Muscle of leg (tissue), 11 donors: ENCODE measurements around the gene PCBP3. TPM values are rescaled to one million over a fixed set of nuclear protein-coding genes. Genes with fewer than 3 reads are reported as not detected.
A peak's percentile ranks its signal among the peaks of the same experiment; 100 is the strongest.

Experiments used
- DNase-seq: peaks from one replicate; pipeline ENCODE4 v3.0.0; 2013
- H3K27ac ChIP-seq: one replicate; pipeline ENCODE4 v1.5.1; 2013; ENCODE audit warnings: mild to moderate bottlenecking, low read length, control low read depth
- H3K27me3 ChIP-seq: one replicate; pipeline ENCODE4 v1.6.1; 2013; ENCODE audit warnings: low read length; ENCODE audit not compliant: control insufficient read depth, insufficient read depth
- H3K36me3 ChIP-seq: one replicate; pipeline ENCODE4 v1.6.1; 2013; ENCODE audit warnings: low read length; ENCODE audit not compliant: control insufficient read depth, insufficient read depth
- H3K4me1 ChIP-seq: one replicate; pipeline ENCODE4 v1.6.1; 2013; ENCODE audit warnings: low read length; ENCODE audit not compliant: control insufficient read depth, insufficient read depth
- H3K4me3 ChIP-seq: one replicate; pipeline ENCODE4 v1.5.1; 2013; ENCODE audit warnings: low read length, control low read depth
- H3K9me3 ChIP-seq: replicated peaks from 2 replicates; pipeline ENCODE4 v1.6.1; 2013; ENCODE audit warnings: low read depth, low read length; ENCODE audit not compliant: control insufficient read depth
- WGBS: methylation state at CpG from one replicate; pipeline ENCODE4 v1.1.5; 2013; ENCODE audit warnings: missing lambda C conversion rate; ENCODE audit not compliant: insufficient coverage; 5-methylcytosine and 5-hydroxymethylcytosine counted together
- polyA plus RNA-seq, 8 donors: library from polyadenylated mRNA; unstranded; fragments of 120-200 nt; gene quantifications; one replicate each; pipeline versions ENCODE4 v1.2.1 to v1.2.3, GENCODE V29; 2013; ENCODE audit warnings: inconsistent platforms in 1 of 8, low replicate concordance in 1 of 8; ENCODE audit not compliant: insufficient read length in 8 of 8, insufficient read depth in 1 of 8
- total RNA-seq: library from RNA; stranded (reverse); fragments of 120-200 nt; gene quantifications from one replicate; pipeline ENCODE4 v1.2.4, GENCODE V29; 2013

Gene PCBP3
- total and polyA plus RNA-seq, 9 donors, result 0.76 to 2.3 (median 1.2) TPM

DNA sequence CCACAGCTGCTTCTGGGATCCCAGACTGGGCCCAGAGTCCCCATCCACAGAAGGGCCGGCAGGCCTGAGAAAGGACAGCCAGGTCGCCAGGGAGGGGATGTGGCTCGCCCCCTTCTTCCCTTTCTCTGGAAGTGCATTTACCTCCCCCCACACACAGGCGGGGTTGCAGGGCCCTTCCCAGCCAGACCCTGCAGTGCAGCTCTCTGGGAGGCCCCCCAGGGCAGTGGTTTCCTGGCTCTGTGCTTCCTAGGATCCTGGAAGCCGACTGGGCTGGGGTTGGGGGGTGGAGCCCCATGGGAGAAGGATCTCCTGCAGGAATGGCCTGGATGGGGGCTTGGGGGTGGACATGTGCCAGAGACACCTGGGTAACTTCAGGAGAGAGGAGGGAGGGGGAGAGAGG is 333.9 kb downstream of the PCBP3 start:
- H3K9me3 ChIP-seq, result no peaks in the 10 kb centered on the region
- peak overlapping the region; percentile 89 for H3K27ac ChIP-seq
- no CpG with 5 or more reads among the region's 5 CpGs for WGBS
- H3K36me3 ChIP-seq, result no peaks in the 10 kb centered on the region
- H3K4me3 ChIP-seq, result no peak overlapping the region
- peak; percentile 78 for DNase-seq
- H3K4me1 ChIP-seq, result peaks cover 67% of the 10 kb centered on the region
- no peaks in the 10 kb centered on the region for H3K27me3 ChIP-seq

- WGBS, result 42% methylated on average over 16 of the region's 20 CpGs
These were observed 335.7 kb downstream of the PCBP3 start for GRCh38 chr21:45979141-45979631.

DNA sequence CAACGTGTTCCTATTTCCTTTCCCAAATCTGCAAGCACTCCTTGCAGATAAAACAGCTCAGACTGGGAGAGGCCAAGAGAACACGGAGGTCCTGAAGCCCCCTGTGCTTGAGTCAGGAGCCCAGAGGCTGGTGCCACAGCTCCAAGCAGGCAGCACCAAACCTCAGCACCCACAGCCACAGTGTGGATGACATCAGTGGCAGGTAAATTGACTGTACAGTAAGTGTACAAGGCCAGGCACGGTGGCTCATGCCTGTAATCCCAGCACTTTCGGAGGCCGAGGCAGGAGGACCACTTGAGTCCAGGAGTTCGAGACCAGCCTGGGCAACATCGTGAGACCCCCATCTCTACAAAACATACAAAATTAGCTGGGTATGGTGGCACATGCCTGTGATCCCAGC is 336.1 kb downstream of the PCBP3 start:
- H3K27me3 ChIP-seq, result no peaks in the 10 kb centered on the region
- peaks cover 59% of the 10 kb centered on the region for H3K4me1 ChIP-seq
- DNase-seq, result no peak
- no peaks in the 10 kb centered on the region for H3K9me3 ChIP-seq
- H3K36me3 ChIP-seq, result peaks cover 16% of the 10 kb centered on the region
- 74% methylated on average over 4 of the region's 7 CpGs for WGBS
- H3K27ac ChIP-seq, result peak overlapping the region; percentile 86
- no peak overlapping the region for H3K4me3 ChIP-seq

More at GRCh38 chr21:45979141-45979631, 335.7 kb downstream of the PCBP3 start:
- peak; percentile 68 for DNase-seq
- H3K4me3 ChIP-seq, result no peak overlapping the region
- peaks cover 64% of the 10 kb centered on the region for H3K4me1 ChIP-seq
- H3K27me3 ChIP-seq, result no peaks in the 10 kb centered on the region
- H3K27ac ChIP-seq, result peak overlapping the region; percentile 86
- peaks cover 12% of the 10 kb centered on the region for H3K36me3 ChIP-seq
- no peaks in the 10 kb centered on the region for H3K9me3 ChIP-seq

DNA sequence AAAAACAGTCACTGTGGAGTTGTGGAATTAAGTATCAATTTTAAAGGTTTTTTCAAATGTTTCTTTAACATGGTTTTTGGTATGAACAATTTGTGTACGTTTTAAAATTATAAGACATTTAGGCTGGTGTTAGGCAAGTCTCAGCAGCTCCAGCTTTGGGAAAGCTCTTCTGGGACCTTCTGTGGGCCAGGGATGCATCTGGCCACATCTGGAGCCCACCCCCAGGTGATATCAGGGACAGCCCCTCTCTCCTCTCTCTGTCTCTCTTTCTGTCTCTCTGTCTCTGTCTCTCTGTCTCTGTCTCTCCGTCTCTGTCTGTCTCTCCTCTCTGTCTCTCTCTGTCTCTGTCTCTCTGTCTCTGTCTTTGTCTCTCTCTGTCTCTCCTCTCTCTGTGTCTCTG is 336.7 kb downstream of the PCBP3 start:
- 56% methylated on average over 2 of the region's 2 CpGs for WGBS
- Histone ChIP-seq H3K4me3 (no peak overlapping the region), H3K27ac (peak overlapping the region; percentile 87), H3K4me1 (peaks cover 53% of the 10 kb centered on the region), H3K9me3 (no peaks in the 10 kb centered on the region), H3K27me3 (no peaks in the 10 kb centered on the region), H3K36me3 (peaks cover 22% of the 10 kb centered on the region)
- DNase-seq, result no peak

- Histone ChIP-seq H3K27me3 (no peaks in the 10 kb centered on the region), H3K36me3 (peaks cover 27% of the 10 kb centered on the region), H3K27ac (peak overlapping the region; percentile 87), H3K4me1 (peaks cover 55% of the 10 kb centered on the region), H3K4me3 (no peak overlapping the region), H3K9me3 (no peaks in the 10 kb centered on the region)
- DNase-seq, result no peak
These were observed 337.2 kb downstream of the PCBP3 start for GRCh38 chr21:45980697-45981096.

GRCh38 chr21:45981151-45982091 is 337.9 kb downstream of the PCBP3 start, which contains the start of gene COL6A1:
Gene COL6A1, plus strand, starts transcription at chr21:45981770. Its CDS starts 81 bp downstream, at chr21:45981851.
- DNase-seq, result peak; percentile 97
- Histone ChIP-seq H3K4me3 (peak within 1 kb of the TSS; percentile 79), H3K4me1 (peaks cover 54% of the 10 kb centered on the region), H3K36me3 (peaks cover 34% of the 10 kb centered on the region), H3K27me3 (no peaks in the 10 kb centered on the region), H3K9me3 (no peaks in the 10 kb centered on the region), H3K27ac (peak within 1 kb of the TSS; percentile 87)
- WGBS, result 1% methylated on average over 37 of the region's 63 CpGs

GRCh38 chr21:45982092-45982757 is 338.7 kb downstream of the PCBP3 start:
- Histone ChIP-seq H3K36me3 (peaks cover 42% of the 10 kb centered on the region), H3K9me3 (no peaks in the 10 kb centered on the region), H3K4me3 (peak overlapping the region; percentile 79), H3K4me1 (peaks cover 47% of the 10 kb centered on the region), H3K27ac (no peak overlapping the region), H3K27me3 (no peaks in the 10 kb centered on the region)
- WGBS, result 2% methylated on average over 30 of the region's 45 CpGs
- DNase-seq, result no peak

DNA sequence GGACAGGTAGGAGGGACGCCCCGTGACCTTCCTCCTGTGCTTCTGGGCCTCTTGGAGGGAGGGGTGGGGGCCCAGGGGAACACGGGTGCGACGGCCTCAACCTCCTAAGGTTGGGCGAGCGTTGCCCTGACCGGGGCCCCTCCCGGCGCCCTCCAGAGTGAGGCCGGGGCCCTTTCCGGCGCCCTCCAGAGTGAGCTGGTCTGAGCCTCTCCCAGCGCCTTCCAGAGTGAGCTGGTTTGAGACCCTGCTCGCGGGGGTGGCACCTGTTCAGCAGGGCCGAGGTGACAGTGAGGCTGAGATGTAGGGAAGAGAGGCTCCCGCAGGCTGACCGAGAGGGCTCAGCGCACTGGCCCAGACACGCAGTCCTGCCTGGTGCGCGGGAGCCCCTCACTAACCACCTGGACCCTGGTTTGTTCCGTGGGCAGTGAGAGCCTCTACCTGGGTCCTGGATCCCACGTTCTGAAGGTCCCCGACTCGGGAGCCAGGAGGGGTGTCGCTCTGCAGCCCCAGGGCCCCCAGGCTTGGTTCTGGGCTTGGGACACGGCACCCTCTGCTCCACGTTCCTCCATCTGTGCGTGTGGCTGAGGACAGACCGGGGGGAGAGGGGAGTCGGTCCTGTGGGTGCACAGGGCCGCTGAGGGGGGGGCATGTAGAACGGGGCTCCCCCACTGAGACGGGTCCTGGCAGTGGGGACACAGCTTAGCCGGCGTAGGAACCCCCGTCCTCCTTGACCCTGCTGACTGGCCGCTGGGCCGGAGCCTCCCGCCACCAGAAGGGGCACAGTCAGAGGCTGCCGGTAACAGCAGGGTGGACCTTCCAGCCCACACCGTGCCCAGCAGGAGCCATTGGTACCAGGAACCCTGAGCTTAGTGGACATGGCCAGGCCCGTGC is 339.5 kb downstream of the PCBP3 start:
- Histone ChIP-seq H3K4me3 (peak overlapping the region; percentile 79), H3K27ac (peak overlapping the region; percentile 13), H3K36me3 (peaks cover 45% of the 10 kb centered on the region), H3K9me3 (no peaks in the 10 kb centered on the region), H3K4me1 (peaks cover 43% of the 10 kb centered on the region), H3K27me3 (no peaks in the 10 kb centered on the region)
- 8% methylated on average over 34 of the region's 45 CpGs for WGBS
- DNase-seq, result no peak

DNA sequence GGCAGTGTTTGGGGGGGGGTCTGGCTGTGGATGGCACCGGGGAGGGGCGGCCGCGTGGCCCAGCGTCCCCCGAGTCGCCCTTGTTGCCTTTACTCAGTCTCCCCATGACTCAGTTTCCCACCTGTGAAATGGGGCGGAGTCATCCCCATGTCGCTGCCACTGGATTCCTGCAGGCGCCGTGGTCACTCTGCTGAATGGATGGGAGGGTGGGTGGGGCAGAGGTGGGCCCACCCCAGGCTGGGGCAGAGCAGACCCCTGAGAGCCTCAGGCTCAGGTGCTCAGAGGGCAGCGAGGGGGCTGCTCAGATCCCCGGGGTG is 340.1 kb downstream of the PCBP3 start:
- Histone ChIP-seq H3K27ac (no peak overlapping the region), H3K36me3 (peaks cover 49% of the 10 kb centered on the region), H3K27me3 (no peaks in the 10 kb centered on the region), H3K4me3 (peak overlapping the region; percentile 79), H3K4me1 (peaks cover 37% of the 10 kb centered on the region), H3K9me3 (no peaks in the 10 kb centered on the region)
- DNase-seq, result no peak
- no CpG with 5 or more reads among the region's 13 CpGs for WGBS
